HEK293 (cell line): ENCODE data around the gene SLC35F4.

Experiments
- CTCF ChIP-seq: fragments of 450-650 bp; formaldehyde crosslinking; IDR thresholded peaks from 2 replicates; pipeline ENCODE4 v1.5.1; 2016; ENCODE audit warnings: missing biosample characterization, missing genetic modification characterization
- HOXA7 ChIP-seq: sonication (generic); formaldehyde crosslinking; IDR thresholded peaks from 2 replicates; pipeline ENCODE4 v1.8.1; 2022; ENCODE audit warnings: missing genetic modification reagents, borderline replicate concordance
- SP3 ChIP-seq: fragments of 450-650 bp; formaldehyde crosslinking; IDR thresholded peaks from 2 replicates; pipeline ENCODE4 v1.5.1; 2016; ENCODE audit warnings: missing biosample characterization, missing genetic modification characterization
- ZNF10 ChIP-seq: fragments of 450-650 bp; formaldehyde crosslinking; IDR thresholded peaks from 2 replicates; pipeline ENCODE4 v1.5.1; 2017; ENCODE audit warnings: missing biosample characterization, missing genetic modification characterization
- ZNF2 ChIP-seq: fragments of 450-650 bp; formaldehyde crosslinking; IDR thresholded peaks from 2 replicates; pipeline ENCODE4 v1.5.1; 2016; ENCODE audit warnings: missing biosample characterization, missing genetic modification characterization
- ZNF645 ChIP-seq: fragments of 450-650 bp; formaldehyde crosslinking; IDR thresholded peaks from 2 replicates; pipeline ENCODE4; 2016; ENCODE audit warnings: missing biosample characterization, missing genetic modification characterization
- ZNF830 ChIP-seq: fragments of 450-650 bp; IDR thresholded peaks from 2 replicates; pipeline ENCODE4 v1.5.0; 2018; ENCODE audit warnings: missing biosample characterization, missing genetic modification characterization, low read depth, mild to moderate bottlenecking, moderate library complexity

- TF ChIP-seq ZNF10 (tag by site-specific recombination), result no peak
- TF ChIP-seq ZNF2 (tag by site-specific recombination), result no peak
- no peak for TF ChIP-seq CTCF (tag by site-specific recombination)
- no peak for TF ChIP-seq HOXA7
- no peak for TF ChIP-seq SP3 (tag by site-specific recombination)
- no peak for TF ChIP-seq ZNF645 (tag by site-specific recombination)
- TF ChIP-seq ZNF830 (tag by site-specific recombination), result no peak
These were observed 858 bp downstream of the SLC35F4 start for GRCh38 chr14:57865066-57865402.
